Sigmoid colon (tissue), 4 donors: ENCODE measurements around the gene ACTR5.

Source experiments
- EP300 ChIP-seq, 4 donors: sonication (generic); formaldehyde crosslinking; IDR thresholded peaks; one replicate each; pipeline ENCODE4 v1.6.1; 2017; ENCODE audit warnings: antibody characterized with exemption in 4 of 4
- POLR2A ChIP-seq, 2 donors: fragments of 450-650 bp; IDR thresholded peaks; one replicate each; pipeline ENCODE4 v1.6.1; 2016; ENCODE audit warnings: antibody characterized with exemption in 2 of 2, mild to moderate bottlenecking in 2 of 2, moderate library complexity in 2 of 2
- POLR2AphosphoS5 ChIP-seq, 4 donors: sonication (generic); formaldehyde crosslinking; IDR thresholded peaks; one replicate each; pipeline ENCODE4 v1.6.1; 2017; ENCODE audit warnings: antibody characterized with exemption in 4 of 4
- TF ChIP-seq, protein P1 (sequence below), 4 experiments: fragments of 450-650 bp in 3 of 4; fragments of 200-600 bp in 1 of 4; IDR thresholded peaks; one replicate each; pipeline ENCODE4 v1.5.1; 2016 to 2019; ENCODE audit warnings: antibody characterized with exemption in 4 of 4, mild to moderate bottlenecking in 3 of 4, moderate library complexity in 2 of 4

GRCh38 chr20:38818113-38819065 lies 70.1 kb downstream of the ACTR5 start:
- TF ChIP-seq POLR2AphosphoS5 (IDR thresholded peaks at IDR 0.05) (no peak), EP300 (IDR thresholded peaks at IDR 0.05) (no peak), POLR2A (IDR thresholded peaks at IDR 0.05) (no peak)
- TF ChIP-seq, protein P1, sequence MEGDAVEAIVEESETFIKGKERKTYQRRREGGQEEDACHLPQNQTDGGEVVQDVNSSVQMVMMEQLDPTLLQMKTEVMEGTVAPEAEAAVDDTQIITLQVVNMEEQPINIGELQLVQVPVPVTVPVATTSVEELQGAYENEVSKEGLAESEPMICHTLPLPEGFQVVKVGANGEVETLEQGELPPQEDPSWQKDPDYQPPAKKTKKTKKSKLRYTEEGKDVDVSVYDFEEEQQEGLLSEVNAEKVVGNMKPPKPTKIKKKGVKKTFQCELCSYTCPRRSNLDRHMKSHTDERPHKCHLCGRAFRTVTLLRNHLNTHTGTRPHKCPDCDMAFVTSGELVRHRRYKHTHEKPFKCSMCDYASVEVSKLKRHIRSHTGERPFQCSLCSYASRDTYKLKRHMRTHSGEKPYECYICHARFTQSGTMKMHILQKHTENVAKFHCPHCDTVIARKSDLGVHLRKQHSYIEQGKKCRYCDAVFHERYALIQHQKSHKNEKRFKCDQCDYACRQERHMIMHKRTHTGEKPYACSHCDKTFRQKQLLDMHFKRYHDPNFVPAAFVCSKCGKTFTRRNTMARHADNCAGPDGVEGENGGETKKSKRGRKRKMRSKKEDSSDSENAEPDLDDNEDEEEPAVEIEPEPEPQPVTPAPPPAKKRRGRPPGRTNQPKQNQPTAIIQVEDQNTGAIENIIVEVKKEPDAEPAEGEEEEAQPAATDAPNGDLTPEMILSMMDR (IDR thresholded peaks at IDR 0.05) = no peak
